GM12892 (cell line): ENCODE data around the gene PPP1R7.

Experiments
- POLR2A ChIP-seq: IDR thresholded peaks from 2 replicates; pipeline ENCODE4 v1.6.1; 2011; ENCODE audit warnings: low read depth, low read length, control low read depth
- POLR2AphosphoS5 ChIP-seq: IDR thresholded peaks from 2 replicates; pipeline ENCODE4 v1.6.1; 2011; ENCODE audit warnings: low read depth, low read length, control low read depth
- TAF1 ChIP-seq: IDR thresholded peaks from 2 replicates; pipeline ENCODE4 v1.6.1; 2011; ENCODE audit warnings: low read depth, mild to moderate bottlenecking, control low read depth, low read length, borderline replicate concordance

- no peak for TF ChIP-seq TAF1
- TF ChIP-seq POLR2A: no peak
- no peak for TF ChIP-seq POLR2AphosphoS5
These were observed 56.9 kb downstream of the PPP1R7 start for GRCh38 chr2:241207151-241207550.
